Endothelial cell of umbilical vein (primary cell): ENCODE measurements around the gene CEP43. TPM values are rescaled to one million over a fixed set of nuclear protein-coding genes. Genes with fewer than 3 reads are reported as not detected.

Source experiments
- BruUV-seq: library from RNA; stranded (reverse); fragments of 400-500 nt; replicated peaks from 2 replicates; lab custom pipeline; 2021; lab: Mats Ljungman, UMichigan
- CTCF ChIA-PET: fragments of 300-600, 350-600 bp; sonication (Branson Sonifier 250); formaldehyde crosslinking; loops from one replicate; lab custom pipeline; 2021; ENCODE audit warnings: antibody characterized with exemption, inconsistent platforms; lab: Charles Lee
- POLR2A ChIA-PET: fragments of 300-600, 350-600 bp; sonication (Branson Sonifier 250); formaldehyde crosslinking; loops from one replicate; lab custom pipeline; 2021; ENCODE audit warnings: antibody characterized with exemption, inconsistent platforms; lab: Charles Lee
- DNase-seq: peaks from one replicate; pipeline ENCODE4 v3.0.0-alpha.2; 2011; ENCODE audit warnings: low read depth, low spot score
- FAIRE-seq: peaks from 2 replicates; lab custom pipeline; 2011; peaks lifted over from hg19 to GRCh38; lab: Jason Lieb, UNC
- H2AFZ ChIP-seq: 2 replicates; pipeline ENCODE4 v1.6.0; 2012; ENCODE audit warnings: low read depth, low read length, control low read depth, inconsistent platforms
- H3K27ac ChIP-seq: 2 replicates; pipeline ENCODE4 v1.5.1; 2011; ENCODE audit warnings: low read depth, mild to moderate bottlenecking, control low read depth, low read length, moderate library complexity; ENCODE audit not compliant: insufficient read depth
- H3K27me3 ChIP-seq, 2 experiments: 2 replicates each; pipeline versions ENCODE4 v1.6.0 to v1.6.1; 2011; ENCODE audit warnings: low read length in 2 of 2, mixed read lengths in 1 of 2; ENCODE audit not compliant: control insufficient read depth in 2 of 2, insufficient read depth in 2 of 2
- H3K36me3 ChIP-seq, 2 experiments: 2 replicates in 1 of 2; 3 replicates in 1 of 2; pipeline ENCODE4 v1.5.1; 2011; ENCODE audit warnings: low read length in 2 of 2, mild to moderate bottlenecking in 1 of 2, moderate library complexity in 1 of 2; ENCODE audit not compliant: control insufficient read depth in 2 of 2, insufficient read depth in 2 of 2; ENCODE audit errors: extremely low read depth in 1 of 2
- H3K4me1 ChIP-seq: 3 replicates; pipeline ENCODE4 v1.5.1; 2011; ENCODE audit warnings: mild to moderate bottlenecking, low read length; ENCODE audit not compliant: control insufficient read depth, insufficient read depth; ENCODE audit errors: extremely low read depth
- H3K4me2 ChIP-seq: 2 replicates; pipeline ENCODE4 v1.6.1; 2011; ENCODE audit warnings: low read length, control low read depth, mixed read lengths; ENCODE audit not compliant: insufficient read depth
- H3K4me3 ChIP-seq, 3 experiments: fragments of 200-600 bp in 1 of 3; sonication (generic), shearing (Covaris generic) in 1 of 3; replicated peaks in 1 of 3; 2 replicates each; pipeline ENCODE4 v1.5.1; 2011 to 2016; ENCODE audit warnings: control low read depth in 3 of 3, low read length in 3 of 3, mild to moderate bottlenecking in 2 of 3, inconsistent platforms in 1 of 3, low read depth in 1 of 3, moderate library complexity in 1 of 3; ENCODE audit not compliant: insufficient read depth in 1 of 3
- H3K79me2 ChIP-seq: 2 replicates; pipeline ENCODE4 v1.6.0; 2012; ENCODE audit warnings: low read length, inconsistent platforms; ENCODE audit not compliant: control insufficient read depth, insufficient read depth
- H3K9ac ChIP-seq: replicated peaks from 2 replicates; pipeline ENCODE3; 2011; ENCODE audit warnings: low read length, control low read depth; ENCODE audit not compliant: insufficient read depth; ENCODE audit errors: extremely low read depth
- H3K9me1 ChIP-seq: replicated peaks from 3 replicates; pipeline ENCODE4 v1.6.0; 2011; ENCODE audit warnings: mild to moderate bottlenecking, low read length; ENCODE audit not compliant: control insufficient read depth, insufficient read depth; ENCODE audit errors: extremely low read depth
- H3K9me3 ChIP-seq: replicated peaks from 2 replicates; pipeline ENCODE4 v1.5.1; 2012; ENCODE audit warnings: low read length, inconsistent platforms; ENCODE audit not compliant: control insufficient read depth, insufficient read depth
- H4K20me1 ChIP-seq: replicated peaks from 2 replicates; pipeline ENCODE3; 2011; ENCODE audit warnings: mild to moderate bottlenecking, low read length; ENCODE audit not compliant: control insufficient read depth, insufficient read depth; ENCODE audit errors: extremely low read depth
- CTCF ChIP-seq, 2 donors: IDR thresholded peaks; 1 replicate in 1 of 2; 2 replicates in 1 of 2; pipeline ENCODE4 v1.5.1; 2011; ENCODE audit warnings: low read length in 2 of 2, mild to moderate bottlenecking in 2 of 2, moderate library complexity in 2 of 2, control low read depth in 1 of 2, inconsistent platforms in 1 of 2, low read depth in 1 of 2; ENCODE audit not compliant: insufficient read depth in 1 of 2; ENCODE audit errors: extremely low read depth in 1 of 2
- GATA2 ChIP-seq: IDR thresholded peaks from 2 replicates; pipeline ENCODE4 v1.7.0; 2011; ENCODE audit warnings: low read depth, mild to moderate bottlenecking, moderate library complexity, mixed read lengths, low read length; ENCODE audit not compliant: insufficient read length, insufficient read depth
- JUN ChIP-seq: IDR thresholded peaks from 2 replicates; pipeline ENCODE4 v1.6.1; 2011; ENCODE audit warnings: borderline replicate concordance, low read depth; ENCODE audit not compliant: insufficient read length, insufficient read depth
- POLR2AphosphoS5 ChIP-seq: IDR thresholded peaks from 2 replicates; pipeline ENCODE4 v1.6.1; 2012; ENCODE audit warnings: low read depth, mild to moderate bottlenecking, control low read depth, low read length, moderate library complexity; ENCODE audit not compliant: insufficient read depth
- dilution Hi-C: fragments of 300-500 bp; cut with MboI; formaldehyde crosslinking; loops from one replicate; pipeline ENCODE4 v1.15.0; 2019; ENCODE audit warnings: low sequenced_read_pairs; ENCODE audit not compliant: extremely low pct_ligation_motif_present
- intact Hi-C: fragments of 100-400 bp; cut with micrococcal nuclease; formaldehyde crosslinking; loops from one replicate; pipeline ENCODE4 v1.10.0; 2022
- polyA plus RNA-seq, 4 experiments: library from polyadenylated mRNA; depleted of rRNA in 3 of 4; stranded (reverse) in 3 of 4; unstranded in 1 of 4; fragments of >200 nt; gene quantifications; 2 replicates each; pipeline versions ENCODE4 v1.2.1 to v1.2.3, GENCODE V29; 2011 to 2012; ENCODE audit warnings: missing spikeins in 1 of 4
- total RNA-seq: library from RNA; stranded (reverse); gene quantifications from 2 replicates; pipeline ENCODE4 v1.2.3, GENCODE V29; 2021

CEP43 gene
- total and polyA plus RNA-seq, 2 donors (not counting 3 experiments of a cell fraction or from before 2014, with no cell fraction given), result 6.5 to 22.5 TPM

GRCh38 chr6:166958926-166959861 lies 40.0 kb upstream of the CEP43 start:
- Histone ChIP-seq H3K9ac (no peak overlapping the region), H2AFZ (peak overlapping the region; percentile 2), H3K27me3 (no peaks in the 10 kb centered on the region), H3K4me3 (no peak overlapping the region), H3K9me1 (no peaks in the 10 kb centered on the region), H3K9me3 (no peaks in the 10 kb centered on the region), H3K79me2 (no peaks in the 10 kb centered on the region), H4K20me1 (no peaks in the 10 kb centered on the region), H3K27ac (peak overlapping the region; percentile 15), H3K4me2 (peak overlapping the region; percentile 28), H3K36me3 (no peaks in the 10 kb centered on the region), H3K4me1 (peaks cover 21% of the 10 kb centered on the region)
- dilution Hi-C loops (no loop called here), intact Hi-C loops (loop anchor here (10.0 kb wide), 2 partner anchors 554 to 684 kb away; no protein-coding TSS in a partner anchor)
- no TSS peak for BruUV-seq
- peak; percentile 34 for TF ChIP-seq POLR2AphosphoS5
- peak; percentile 73 for TF ChIP-seq GATA2
- TF ChIP-seq JUN, result peak; percentile 33
- no peak for TF ChIP-seq CTCF (IDR thresholded peaks at IDR 0.05; ENCODE audit: extremely low read depth in 1 of 2, insufficient read depth in 1 of 2, low read depth in 1 of 2, low read length in 2 of 2)
- ChIA-PET CTCF (interaction anchor here (1.4 to 1.6 kb wide), 4 partner anchors 8 to 31 kb away, joined by 3 to 12 read pairs (median 6); no protein-coding TSS in a partner anchor), POLR2A (no interaction called here)
- DNase-seq (peak; percentile 19), FAIRE-seq (peak; percentile 70)
